Measurements from ENCODE around the gene ATG2A.
A peak's percentile ranks its signal among the peaks of the same experiment; 100 is the strongest.

Gene ATG2A

DNA sequence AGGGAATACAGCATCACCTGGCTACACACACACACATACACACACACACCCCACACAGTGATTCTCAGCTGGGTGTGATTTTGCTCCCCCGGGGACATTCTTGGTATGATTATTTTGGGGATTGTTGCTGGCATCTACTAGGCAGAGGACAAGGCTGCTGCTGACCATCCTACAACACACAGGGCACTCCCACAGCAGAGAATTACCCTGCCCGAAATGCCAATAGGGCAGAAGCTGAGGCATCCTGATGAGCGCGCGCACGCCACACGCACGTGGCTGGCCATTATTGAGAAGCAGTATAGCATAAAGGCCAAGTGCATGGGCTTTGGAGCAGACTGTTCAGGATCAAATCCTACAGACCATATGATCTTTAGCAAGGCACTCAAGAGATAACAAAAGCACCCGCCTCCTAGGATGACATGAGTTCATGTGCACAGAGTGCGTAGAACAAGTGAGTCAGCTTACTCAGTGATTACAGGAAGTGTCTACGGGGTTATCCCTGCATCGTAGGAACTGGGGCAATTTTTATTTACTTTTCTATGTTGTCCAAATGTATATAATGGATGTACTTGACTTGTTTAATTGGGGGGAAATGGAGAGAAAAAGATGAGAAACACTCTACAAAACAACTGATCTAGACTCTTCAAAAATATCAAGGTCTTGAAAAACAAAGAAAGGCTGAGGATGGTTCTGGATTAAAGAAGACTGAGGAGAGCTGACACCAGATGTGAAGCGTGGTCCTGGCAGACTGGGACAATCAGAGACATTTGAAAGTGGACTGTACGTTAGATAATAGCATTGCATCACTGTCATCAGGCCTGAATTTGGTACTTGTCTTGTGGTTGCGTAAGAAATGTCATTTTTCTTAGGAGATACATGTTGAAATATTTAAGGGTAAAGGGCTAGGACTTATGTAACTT is 31.4 kb downstream of the ATG2A start:
- no peak for DNase-seq (ENCODE audit: low read depth)

DNA sequence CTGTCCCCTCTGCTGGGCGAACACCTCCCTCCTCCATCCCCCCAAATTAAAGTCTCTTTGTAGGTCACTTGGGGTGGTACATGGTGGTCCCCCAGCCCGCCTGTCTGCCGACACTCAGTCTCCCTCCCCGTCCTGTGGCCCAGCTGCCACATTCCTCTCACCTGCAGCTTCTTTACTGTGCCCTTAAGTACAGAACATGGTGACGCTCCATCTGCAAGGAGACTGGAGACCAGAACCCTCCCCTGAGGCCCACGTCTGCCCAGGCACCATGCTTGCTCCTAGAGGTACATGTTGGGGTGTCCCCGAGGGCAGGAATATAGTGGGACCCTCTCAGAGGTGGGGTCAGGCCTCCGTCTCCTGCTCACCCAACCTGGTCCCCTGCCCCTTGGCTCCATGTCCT is 33.0 kb downstream of the ATG2A start:
- DNase-seq (ENCODE audit: low read depth), result no peak

DNA sequence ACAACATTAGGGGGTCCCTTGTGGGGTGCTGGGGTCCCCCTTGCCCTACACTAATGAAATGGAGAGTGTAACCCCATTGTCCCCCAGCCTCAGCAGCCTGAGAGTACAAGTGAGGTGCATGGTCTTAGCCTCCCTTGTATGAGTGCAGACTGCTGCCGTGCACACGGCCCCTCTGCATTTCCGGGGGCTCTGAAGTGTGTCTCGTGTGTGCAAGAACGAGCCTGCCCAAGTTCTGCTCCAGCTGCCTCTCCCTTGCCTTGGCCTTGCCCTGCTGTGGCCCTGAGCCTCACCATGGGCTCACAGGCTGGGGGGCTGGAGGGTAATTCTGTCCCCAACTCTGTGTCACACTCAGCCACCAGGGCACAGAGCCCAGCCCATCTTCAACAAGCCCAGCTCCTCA is 33.4 kb downstream of the ATG2A start:
- DNase-seq (ENCODE audit: low read depth), result no peak

DNA sequence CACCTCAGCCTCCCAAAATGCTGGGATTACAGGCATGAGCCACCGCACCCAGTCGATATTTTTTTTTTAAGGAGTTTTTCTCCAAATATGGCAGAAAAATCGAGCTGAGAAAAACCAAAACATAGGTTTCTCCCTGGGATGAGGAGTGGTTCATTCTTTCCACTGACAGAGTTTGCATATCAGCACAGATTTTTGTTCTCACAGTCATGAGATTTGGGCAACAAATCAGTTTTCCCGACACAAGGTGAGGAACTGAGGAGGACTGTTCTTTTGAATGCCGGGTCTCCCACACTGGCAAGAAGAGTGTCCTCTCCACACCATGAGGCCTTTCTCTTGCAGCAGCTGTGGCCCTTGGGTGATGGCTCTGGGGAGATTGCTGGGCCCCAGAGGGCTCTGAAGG is 34.8 kb downstream of the ATG2A start:
- DNase-seq (ENCODE audit: low read depth), result no peak

DNA sequence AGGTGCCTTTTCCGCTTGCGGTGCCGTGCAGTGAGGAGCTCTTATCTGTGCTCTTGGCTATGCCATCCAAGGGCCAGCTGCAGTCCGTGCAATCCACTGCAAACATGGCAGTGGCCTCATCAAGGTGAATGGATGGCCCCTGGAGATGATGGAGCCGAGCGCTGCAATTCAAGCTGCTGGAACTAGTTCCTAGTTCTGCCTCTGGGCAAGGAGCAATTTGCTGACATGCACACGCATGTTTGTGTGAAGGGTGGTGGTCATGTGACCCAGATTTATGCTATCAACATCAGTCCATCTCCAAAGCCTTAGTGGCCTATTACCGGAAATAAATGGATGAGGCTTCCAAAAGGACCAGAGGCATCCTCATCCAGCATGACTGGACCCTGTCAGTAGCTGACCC is 35.5 kb downstream of the ATG2A start:
- no peak for DNase-seq (ENCODE audit: low read depth)

DNA sequence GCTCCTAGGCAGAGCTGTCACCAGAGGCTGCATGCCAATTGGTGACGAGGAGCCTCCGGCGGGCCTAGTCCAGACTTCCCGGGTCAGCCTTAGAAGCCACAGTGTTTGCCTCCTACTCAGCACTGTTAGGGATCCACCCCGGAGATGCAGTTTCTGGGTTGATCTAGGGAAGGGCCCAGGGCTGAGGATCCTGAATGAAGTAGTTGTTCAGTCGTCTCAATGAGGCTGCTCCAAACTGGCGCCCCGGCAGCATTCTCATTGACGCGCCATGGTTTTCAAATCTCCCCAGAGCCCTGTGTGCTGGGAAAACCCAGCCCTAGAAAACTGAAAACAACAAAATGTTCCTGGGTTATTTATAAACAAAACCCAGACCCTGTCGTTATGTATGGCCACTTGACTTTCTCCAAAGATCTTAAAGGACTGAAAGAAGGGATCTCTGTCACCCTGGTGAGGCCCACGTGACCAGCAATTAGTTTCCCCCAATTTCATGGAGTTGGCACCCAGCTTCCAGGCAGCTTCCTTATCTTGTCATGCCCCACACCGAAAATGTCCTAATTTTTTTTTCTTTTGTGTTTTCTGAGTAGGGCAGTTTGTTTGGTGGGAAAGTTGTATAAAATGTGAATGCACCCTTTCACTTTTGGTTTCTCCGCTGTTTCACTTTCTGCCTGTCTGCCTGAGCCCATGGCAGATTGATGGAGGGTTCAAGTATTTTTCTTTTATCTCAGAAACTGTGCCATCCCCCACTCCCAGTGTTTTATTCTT is 36.6 kb downstream of the ATG2A start:
- no peak for DNase-seq (ENCODE audit: low read depth)

DNA sequence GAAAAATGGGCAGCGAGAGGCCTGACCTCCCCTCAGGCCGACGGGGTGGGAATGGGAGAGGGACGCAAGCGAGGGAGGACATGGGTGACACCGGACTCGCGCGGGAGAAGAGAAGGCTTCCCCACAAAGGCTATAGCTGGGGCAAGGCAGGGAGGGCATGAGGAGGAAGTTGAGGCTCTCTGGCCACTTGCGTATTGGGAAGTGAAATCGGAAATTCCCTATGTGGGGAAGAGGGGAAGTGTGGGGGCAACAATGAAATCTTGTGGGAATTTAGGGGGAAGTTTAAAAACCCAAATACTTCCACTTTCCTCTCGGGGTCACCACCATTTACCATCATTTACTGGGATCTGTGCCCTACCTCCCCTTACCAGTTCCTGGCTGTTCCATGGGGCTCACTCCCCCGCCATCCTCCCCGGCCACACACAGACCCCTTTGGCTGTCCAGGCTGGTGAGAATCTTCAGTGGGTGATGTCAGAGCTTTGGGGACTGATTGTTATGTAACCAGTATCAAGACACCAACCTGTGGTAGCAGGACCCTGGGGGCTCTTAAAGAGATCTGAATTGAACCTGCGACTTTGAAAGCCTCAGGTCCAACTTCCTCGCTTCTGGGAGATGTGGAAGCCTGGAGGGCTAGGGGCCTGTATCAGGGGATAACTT is 37.6 kb downstream of the ATG2A start:
- no peak for DNase-seq (ENCODE audit: low read depth)

DNA sequence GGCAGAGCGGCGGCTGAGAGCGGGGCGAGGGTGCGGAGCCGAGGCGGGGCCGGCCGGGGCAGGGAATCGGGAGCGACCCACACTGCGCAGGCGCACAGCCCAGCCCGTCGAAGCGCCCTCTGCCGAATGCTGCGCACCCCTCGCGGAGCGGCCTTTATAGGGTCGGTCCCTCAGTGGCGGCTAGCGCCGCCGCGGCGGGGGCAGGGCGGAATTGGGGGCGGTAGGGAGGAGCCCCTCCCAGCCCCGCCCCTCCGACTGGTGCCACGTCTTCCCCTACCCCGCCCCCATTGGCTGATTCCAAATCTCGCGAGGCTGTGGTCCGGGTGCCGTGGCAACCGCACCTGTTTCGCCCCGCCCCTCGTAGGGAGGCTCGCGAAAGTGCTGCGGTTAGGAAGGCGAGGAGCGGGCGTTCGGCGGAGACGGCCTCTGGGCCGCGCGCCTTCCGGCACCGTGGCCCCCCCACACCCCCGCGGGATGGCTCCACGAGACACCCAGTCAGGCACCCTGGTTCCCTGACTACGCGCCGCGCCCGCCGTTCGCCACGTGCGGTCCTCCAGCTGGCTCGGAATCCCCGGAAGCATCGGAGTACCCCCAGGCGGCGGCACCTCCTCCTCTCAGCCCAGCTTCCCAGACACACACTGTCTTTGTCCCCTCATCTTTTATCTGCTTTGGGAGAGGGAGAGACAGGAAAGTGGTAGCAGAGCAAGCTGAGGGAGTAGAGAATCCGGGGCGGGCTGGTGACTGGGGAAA is 38.3 kb downstream of the ATG2A start, which contains the start of gene EHD1:
Gene EHD1 (minus strand): TSS at position 128 of the 750 bp plus-strand sequence. CDS start 157 bp downstream, outside the sequence.
- DNase-seq (ENCODE audit: low read depth), result peak; percentile 99

DNA sequence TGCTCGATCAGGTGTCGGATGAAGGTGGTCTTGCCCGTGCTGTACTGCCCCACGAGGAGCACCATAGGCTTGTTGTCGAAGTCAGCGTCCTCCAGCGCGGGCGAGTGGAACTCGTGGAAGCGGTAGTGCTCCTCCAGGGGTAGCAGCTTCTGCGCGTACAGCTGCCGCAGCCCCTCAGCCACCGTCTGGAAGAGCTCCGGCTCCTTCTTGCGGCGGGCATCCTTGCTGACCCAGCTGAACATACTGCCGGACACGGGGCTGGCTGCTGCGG is 38.9 kb downstream of the ATG2A start:
- no peak for DNase-seq (ENCODE audit: low read depth)

DNA sequence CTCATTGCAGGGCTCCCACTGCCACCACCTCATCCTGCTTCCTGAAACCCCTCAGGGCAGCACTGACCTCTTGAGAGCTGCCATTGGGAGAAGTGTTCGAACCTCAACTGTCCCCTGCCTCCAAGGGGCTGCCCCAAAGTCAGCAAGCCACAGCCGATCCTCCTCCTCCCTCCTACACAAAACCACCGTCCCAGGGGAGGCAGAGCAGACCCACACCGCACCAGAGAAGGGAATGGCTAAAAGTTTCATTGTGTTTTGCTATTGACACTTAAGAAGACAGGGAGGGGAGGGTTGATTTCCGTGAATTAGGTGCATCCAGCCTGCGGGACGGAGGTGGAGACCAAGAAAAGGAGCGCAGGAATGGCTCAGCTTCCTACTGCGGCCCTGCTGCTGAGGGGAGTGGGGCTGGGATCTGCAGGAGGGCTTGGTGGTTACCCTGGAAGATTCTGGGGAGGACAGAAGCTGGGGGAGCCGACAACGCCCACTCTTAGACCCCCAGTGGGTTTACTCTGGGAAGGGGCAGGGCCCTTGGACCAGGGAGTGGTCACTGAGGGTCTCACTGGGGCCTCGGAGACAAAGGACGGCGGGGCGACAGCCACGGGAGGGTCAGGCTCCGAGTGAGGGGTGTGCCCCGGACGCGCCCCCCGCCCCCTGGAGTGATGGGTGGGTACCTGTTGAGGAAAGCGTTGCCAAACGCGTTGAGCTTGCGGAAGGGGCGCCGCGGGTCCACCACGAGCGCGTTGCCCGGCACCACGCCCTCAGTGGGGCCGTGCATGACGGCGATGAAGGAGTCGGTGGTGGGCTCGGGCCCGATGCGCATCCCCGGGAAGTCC is 39.4 kb downstream of the ATG2A start:
- no peak for DNase-seq (ENCODE audit: low read depth)

DNA sequence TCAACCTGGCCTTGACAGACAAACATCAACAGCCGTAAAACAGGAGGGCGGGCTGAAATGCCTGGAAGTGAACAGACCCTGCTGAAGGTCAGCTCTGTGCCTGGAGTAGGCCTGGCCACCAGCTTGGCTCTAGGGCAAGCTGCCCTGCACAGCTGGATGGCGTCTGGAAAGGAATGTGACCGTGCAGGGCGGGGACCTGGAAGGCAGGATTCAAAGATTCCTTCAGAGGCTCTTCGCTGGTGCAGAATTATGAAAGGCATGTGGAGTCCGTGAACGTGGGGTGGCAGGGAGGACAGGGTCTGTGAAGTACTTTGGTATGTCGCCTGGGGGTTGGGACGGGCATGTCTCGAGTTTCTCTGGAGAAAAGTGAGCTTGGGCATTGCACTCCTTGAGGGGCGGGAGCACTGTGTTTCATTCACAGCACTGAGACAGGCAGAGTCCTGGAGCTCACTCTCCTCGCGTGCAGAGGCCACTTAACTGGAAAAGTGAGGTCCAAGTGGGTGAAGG is 40.1 kb downstream of the ATG2A start:
- no peak for DNase-seq (ENCODE audit: low read depth)

DNA sequence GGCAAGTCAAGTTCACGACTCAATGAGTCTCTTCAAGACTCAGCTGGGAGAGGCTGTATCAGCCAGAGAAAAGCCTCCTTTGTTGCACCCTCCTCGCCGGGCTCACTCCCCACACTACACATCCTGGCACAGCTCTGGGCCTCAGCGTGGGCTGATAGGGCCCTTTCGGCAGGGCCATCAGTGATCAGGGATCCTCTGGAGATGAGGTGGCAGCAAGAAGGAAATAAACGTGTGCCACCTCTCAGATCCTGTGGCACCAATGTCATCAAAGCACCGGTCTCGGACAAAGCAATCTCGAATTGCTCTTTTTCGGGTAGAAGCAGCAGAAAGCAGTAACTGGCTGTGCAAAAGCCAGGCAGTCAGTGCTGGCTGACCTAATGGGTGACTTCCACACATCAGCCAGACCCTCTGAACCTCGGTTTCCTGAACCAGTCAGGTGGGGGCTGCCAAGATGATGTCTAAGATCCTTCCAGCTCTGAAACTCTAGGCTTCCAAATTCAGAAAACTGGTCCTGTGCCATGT is 40.7 kb downstream of the ATG2A start:
- DNase-seq (ENCODE audit: low read depth), result no peak

DNA sequence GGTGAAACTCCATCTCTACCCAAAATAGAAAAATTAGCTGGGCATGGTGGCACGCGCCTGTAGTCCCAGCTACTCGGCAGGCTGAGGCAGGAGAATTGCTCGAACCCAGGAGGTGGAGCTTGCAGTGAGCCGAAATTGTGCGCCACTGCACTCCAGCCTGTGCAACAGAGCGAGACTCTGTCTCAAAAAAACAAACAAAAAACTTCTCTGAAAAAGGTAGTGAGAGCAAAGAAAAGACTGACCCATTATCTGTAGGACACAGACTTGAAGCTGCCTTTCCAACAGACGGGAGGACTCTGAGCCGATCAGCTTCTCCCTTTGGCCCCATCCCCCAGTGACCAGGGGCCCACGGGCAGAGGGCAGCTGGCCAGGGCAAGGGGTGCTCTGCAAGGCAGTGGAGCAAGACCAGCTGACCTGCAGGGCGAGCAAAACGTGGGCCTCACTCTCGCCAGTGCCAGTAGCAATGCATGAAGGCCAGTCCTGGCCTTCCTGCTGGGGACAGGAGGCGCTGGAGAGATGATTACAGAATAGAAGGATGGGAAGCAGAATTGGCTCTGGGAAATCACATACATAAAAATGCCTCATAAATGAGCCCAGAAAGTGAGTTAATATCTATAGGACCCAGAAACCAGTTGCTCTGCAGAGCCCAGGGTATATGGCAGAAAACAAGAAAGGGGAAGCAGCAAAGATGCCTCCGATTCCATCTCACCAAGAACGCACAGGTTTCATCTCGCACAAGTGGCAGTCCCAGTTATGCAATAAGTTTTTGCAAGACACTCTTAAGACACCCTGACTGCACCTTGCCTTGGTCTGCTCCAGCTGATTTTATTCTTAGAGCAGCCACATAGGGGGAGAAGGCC is 41.4 kb downstream of the ATG2A start:
- no peak for DNase-seq (ENCODE audit: low read depth)

DNA sequence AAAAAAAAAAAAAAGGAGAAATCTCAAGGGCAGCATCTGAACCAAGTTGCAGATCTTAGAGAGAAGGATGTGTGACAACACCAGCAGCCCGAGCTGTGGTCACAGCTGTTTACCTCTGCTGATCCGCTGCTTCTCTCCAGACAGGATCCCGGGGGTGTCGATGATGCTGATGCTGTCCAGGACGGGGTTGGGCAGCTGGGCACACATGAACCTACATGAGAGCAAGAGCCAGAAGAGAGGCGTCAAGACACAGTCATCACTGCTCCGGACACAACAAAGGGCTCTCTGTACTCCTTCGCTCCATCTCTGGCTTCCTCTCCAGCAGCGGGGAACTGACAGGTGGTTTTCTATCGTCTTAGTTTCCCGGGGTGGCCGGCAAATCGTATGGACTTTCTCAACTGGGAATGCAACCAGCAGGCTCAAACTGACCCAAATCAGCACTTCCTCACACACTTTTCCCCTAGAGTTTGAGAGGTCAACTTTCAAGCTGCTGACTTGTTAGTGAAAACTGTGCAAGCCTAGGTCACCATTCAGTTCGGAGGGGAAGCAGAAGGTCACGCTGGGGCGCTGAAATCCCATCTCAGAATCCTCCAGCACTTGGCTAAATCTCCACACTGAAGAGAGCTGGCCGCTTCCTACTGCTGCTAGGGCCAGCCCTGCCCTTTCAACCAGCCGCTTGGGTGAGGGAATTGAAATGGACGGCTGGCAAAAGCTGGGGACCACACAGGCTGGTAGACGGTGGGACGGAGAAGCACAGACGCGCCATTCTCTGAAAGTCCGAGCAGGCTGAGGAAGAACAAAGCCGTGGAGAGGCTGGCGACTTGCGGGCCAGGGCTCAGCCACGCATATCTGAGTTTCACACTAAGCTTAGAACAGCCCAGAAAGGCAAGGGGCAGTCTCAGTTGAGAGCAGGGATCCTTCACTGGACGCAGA is 42.4 kb downstream of the ATG2A start:
- DNase-seq (ENCODE audit: low read depth), result no peak

DNA sequence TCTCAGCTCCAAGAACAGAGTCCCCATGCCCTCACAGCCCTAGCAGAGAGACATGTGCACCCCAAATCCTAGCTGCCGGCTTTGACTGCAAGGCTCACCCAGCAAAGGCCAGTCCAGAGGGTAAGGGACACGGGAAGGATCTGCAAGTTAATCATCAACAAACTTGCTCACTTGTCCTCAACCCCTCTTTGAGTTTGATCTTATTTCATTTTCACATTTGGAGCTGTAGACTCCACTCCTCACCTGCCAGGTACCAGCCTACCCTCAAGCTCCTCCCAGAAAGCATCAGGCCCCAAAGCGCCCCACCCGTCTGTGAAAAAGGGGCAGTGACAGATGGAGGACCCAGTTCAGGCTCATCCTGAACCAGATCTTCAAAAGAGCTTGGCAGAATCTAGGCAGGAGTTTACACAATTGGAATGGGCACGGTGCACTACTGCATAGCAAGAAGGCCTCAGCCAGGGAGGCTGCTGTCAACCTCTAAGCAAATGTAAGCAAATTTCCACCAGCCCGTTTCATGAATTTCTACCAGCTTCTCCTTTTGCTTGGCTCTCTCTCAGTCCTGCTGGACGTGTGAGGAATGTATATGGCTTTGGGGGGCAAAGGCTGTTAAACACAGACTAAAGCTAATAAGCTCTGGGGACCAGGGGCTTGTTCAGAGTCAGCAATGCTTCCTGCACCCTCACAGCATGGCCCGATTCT is 44.1 kb downstream of the ATG2A start:
- DNase-seq (ENCODE audit: low read depth), result no peak

DNA sequence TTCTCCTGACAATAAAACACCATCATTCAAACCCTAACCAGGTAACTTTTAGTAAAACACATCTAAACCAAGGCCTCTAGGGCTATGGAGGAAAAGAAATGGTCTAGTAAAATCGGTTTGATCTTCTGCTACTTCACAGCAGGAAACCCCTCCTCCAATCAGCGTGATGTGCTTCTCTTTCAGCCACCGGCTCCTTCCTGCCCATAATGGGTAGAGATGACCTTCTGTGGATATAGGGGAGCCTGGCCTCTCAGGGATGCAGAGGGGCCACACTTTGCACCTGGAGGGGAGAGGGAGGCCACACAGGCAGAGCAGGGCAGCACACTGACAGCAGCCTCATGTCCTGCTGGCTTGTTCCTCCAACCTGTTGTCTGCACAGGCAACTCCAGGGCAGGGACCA is 45.5 kb downstream of the ATG2A start:
- no peak for DNase-seq (ENCODE audit: low read depth)

DNA sequence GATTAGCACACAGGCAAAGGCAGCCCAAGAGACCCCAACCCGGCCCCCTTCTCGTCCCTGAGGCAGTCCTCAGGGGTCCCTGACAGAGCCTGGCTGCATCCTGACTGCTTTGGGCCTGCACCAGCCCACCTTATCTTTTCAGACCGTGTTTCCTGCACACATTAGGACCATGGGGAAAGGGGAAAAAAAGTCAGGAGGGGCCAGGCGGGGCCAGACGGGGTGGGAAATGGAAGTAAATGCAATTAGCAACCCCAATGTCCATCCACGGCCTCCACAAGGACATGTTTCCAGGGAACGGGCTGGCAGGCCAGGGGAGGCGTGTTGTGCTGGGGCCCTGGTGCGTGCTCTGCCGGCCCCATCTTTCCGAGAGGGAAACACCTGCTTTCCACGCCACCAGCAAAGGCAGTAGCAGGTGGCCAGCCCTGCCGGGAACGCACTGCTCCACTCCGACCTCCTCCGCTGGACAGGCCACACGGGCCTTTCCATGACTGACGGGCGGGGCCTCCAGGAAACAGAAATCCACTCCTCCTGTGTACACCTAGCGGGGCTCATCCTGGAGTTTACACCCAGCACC is 46.0 kb downstream of the ATG2A start:
- no peak for DNase-seq (ENCODE audit: low read depth)

Measured in stimulated activated CD8-positive, alpha-beta memory T cell treated with anti-CD3 and anti-CD28 coated beads, Interleukin-7, amount 100 ng/mL, for 24 hours (primary cell).